Epithelial cell of prostate (primary cell): ENCODE data around the gene RPL36.

Experiments
- DNase-seq: peaks from one replicate; pipeline ENCODE4 v3.0.0-alpha.2; 2011; ENCODE audit warnings: low read depth, low spot score
- H3K27ac ChIP-seq: fragments of 450-650 bp; 2 replicates; pipeline ENCODE4 v1.5.1; 2017; ENCODE audit warnings: mild to moderate bottlenecking

Gene RPL36

DNA sequence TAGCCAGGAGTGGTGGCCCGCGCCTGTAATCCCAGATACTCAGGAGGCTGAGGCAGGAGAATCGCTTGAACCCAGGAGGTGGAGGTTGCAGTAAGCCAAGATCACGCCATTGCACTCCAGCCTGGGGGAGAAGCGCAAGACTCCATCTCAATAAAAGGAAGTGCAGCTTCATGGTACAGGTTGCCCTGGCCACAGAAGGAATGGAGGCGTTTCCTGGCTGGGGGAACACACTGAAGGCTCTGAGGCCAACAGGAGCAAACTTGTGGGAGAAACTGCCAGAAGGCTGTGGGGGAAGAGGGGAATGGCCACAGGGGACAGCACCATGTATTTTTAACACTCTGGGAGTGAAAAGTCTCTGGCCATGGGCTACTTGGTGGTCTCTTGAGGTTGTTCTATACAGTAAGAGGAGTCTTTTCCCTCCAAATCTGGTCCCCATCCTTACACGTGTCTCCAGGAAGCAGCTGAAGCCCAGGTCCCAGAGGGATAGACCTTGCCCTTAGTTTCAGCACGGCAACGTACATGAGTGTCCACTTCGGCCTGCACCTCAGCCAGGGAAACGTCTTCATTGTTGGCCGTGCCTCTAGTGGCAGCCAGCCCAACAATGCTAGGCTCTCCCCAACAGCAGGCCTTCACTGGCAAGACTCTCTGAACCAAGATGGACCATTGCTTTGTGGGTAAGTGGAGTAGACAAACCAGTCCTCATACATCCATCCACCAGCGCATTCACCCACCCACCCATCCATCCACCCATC is 17.2 kb upstream of the RPL36 start:
- no peak for DNase-seq
- no peak overlapping the region for H3K27ac ChIP-seq

DNA sequence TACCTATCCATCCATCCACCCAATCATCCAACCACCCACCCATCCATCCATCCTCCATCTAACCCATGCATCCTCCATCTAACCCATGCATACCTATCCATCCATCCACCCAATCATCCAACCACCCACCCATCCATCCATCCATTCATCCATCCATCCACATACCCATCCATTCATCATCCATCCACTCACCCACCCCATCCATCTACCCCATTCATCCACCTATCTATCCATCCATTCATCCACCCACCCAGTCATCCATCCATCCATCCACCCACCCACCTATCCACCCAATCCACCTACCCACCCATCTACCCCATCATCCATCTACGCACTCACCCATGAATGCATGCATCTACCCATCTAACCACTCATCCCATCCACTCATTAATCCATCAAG is 16.3 kb upstream of the RPL36 start:
- no peak overlapping the region for H3K27ac ChIP-seq
- no peak for DNase-seq

DNA sequence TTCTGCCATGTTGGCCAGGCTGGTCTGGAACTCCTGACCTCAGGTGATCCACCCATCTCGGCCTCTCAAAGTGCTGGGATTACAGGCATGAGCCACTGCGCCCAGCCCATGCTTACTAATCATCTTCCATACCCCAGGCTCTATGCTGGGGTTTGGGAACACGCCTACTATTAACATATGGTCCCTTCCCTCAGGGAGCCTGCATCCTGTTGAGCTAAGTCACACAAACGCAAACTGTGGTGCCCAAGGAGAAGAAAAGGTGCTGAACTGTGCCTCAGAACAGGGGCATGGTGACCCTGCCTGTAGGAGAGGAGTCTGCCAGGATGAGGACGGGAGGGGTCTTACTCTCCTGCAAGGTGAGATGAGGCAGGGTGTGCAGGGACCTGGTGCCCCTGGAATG is 15.4 kb upstream of the RPL36 start:
- no peak for DNase-seq
- no peak overlapping the region for H3K27ac ChIP-seq

DNA sequence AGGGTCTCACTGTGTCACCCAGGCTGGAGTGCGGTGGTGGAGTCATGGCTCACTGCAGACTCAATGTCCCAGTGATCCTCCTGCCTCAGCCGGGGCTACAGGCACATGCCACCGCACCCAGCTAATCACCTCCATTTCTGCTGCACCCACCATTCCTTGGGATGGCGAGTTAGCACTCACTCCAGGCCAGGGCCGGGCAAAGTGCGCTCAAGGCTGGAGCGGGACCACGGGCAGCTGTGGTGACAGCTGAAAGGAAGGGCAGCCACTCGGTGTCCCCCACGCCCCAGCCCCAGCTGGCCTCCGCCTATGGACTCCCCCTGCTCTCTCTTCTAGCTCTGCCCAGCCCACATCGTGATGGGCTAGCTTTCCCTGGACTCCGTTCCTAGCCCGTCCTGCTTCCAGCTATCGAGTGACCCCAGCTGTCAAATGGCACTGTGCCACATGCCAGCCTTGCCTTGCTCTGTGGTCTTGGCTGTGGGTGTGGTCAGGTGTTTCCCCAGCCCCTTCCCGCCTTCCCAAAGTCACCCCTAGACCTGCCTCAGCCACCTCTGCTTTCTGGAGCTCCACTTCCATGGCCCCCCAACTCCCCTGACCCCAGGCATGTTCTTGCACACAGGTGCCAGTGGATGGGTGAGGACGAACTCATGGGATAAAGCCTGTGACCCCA is 13.9 kb upstream of the RPL36 start:
- H3K27ac ChIP-seq = no peak overlapping the region
- no peak for DNase-seq

DNA sequence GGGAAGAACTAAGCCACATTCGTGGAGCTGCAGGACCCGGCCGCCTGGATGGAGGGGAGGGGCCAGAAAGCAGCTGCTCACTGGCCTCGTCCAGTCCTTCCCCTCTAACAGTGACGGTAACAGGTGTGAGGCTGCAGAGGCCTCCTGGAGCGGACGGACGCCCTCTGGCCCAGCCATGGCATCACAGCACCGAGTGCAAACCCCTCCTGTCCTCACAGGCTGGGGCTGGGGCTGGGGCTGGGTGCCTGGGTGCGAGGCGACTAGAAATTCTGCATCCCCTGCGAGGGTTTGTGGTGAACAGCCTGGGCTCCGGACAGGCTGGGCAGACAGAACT is 13.4 kb upstream of the RPL36 start:
- DNase-seq = no peak
- H3K27ac ChIP-seq = no peak overlapping the region

DNA sequence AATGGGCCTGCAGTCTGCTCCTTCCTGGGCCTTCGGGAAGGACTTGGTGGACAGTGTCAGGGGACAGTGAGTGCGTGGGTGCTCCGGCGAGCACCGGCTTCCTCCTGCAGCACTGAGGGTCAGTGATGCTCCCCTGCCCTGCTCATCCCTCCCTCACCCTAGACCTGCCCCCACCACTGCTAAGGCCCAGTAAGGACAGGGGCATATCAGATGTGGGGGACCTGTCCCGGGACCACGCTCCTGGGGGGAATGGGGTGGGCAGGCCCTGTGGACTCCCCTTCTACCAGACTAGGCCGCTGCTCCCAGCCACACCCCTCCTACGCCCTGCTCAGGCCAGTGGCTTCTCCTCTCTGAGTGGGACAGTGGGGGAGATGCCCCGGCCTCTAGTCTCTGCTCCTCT is 13.0 kb upstream of the RPL36 start:
- DNase-seq = no peak
- no peak overlapping the region for H3K27ac ChIP-seq

DNA sequence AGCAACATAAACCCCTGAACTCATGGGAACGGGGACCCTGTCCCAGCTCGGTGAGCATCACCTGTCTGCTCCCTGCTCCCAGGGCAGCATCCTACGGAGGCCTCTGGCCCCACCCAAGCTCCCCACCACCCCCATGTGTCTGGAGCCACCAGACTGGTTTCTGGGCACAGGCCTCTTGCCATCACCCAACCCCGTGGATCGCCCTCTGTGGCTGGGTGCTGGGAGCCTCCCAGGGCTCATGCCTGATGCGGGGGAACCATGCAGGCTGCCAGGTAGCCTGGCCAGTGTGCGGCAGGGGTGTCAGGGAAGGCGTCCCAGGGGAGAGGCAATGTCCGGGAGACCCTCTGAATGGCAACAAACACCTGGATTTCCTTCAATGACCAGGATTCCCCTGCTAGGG is 12.5 kb upstream of the RPL36 start:
- DNase-seq = no peak
- H3K27ac ChIP-seq = no peak overlapping the region

DNA sequence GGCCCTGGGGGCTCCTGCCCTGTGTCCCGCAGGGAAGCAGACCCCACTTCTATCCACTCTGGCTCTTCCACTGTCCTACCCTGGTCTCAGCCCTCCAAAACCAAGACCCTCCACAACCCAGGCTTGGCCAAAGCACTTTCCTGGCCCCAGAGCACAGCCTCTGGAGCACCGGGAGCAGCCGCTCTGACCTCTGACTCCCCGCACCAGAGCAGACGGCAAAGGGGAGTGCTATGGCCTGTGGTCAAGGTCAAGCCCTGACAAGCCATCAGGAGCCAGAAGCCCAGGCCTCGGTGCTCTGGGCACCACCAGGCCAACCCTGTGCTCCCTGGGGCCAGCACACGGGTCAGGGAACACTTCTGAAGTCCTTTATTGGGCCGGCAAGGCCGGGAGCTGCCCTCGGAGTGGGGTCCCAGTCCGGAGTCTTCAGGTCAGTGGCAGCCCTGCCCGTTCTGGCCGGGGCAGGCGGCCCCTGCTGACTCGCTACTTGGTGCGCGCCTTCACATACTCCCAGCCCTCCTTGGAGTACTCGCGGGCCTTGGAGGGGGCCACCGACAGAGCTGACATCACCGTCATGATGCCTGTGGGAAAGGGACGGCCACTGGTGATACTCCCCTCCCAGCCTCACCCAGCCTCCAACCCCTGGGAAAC is 11.9 kb upstream of the RPL36 start:
- H3K27ac ChIP-seq = no peak overlapping the region
- DNase-seq = no peak

DNA sequence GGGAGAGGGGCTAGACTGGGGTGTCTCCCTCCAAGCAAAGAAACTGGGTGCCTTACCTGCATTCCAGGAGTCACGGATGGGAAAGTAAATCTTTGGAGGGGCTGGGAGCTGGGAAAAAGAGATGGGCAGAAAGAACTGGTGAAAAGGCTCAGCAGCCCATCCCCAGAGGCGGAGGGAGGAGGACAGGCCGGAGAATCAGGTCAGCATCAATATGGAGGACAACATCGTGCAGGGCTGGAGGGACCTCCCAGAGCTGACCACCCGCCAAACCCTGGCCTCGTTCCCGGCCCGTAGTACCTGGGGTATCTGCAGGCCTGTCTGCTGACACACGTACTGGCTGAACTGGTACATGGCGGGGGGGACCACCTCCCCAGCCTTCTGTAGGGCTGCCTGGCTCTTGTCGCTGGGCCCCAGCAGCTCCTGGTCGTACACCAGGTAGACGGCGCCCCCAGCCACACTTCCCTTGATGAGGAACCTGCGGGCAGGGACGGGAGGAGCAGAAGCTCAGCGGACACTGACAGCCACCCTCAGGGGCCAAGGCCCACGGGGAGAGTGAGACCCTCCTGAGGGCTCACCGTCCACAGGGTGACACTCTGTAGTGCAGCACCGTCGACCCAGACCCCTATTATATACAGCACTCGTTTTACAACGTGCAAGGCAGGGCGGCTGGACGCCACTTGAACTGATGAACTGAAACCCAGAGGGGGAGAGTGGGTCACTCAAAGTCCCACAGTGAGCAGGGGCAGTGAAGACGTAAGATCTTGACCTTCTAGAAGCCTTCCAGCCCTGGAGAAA is 10.6 kb upstream of the RPL36 start:
- DNase-seq = no peak
- peak overlapping the region; percentile 70 for H3K27ac ChIP-seq

DNA sequence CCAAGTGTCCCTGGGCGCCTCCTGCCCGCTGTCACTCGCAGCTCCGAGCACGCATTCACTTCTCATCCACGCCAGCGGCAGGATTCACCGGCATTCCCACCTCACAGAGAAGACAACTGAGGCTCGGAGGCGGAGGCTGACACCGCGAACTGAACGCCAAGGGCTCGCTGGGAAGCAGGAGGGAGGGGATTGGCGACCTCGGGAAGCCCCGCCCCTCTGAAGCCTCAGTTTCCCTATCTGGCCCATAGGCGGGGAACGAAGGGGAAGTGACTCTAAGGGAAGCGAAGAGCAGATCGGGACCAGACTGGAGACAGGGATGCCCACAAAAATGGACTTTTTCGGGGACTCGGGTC is 10.0 kb upstream of the RPL36 start:
- no peak for DNase-seq
- H3K27ac ChIP-seq = peak overlapping the region; percentile 70

DNA sequence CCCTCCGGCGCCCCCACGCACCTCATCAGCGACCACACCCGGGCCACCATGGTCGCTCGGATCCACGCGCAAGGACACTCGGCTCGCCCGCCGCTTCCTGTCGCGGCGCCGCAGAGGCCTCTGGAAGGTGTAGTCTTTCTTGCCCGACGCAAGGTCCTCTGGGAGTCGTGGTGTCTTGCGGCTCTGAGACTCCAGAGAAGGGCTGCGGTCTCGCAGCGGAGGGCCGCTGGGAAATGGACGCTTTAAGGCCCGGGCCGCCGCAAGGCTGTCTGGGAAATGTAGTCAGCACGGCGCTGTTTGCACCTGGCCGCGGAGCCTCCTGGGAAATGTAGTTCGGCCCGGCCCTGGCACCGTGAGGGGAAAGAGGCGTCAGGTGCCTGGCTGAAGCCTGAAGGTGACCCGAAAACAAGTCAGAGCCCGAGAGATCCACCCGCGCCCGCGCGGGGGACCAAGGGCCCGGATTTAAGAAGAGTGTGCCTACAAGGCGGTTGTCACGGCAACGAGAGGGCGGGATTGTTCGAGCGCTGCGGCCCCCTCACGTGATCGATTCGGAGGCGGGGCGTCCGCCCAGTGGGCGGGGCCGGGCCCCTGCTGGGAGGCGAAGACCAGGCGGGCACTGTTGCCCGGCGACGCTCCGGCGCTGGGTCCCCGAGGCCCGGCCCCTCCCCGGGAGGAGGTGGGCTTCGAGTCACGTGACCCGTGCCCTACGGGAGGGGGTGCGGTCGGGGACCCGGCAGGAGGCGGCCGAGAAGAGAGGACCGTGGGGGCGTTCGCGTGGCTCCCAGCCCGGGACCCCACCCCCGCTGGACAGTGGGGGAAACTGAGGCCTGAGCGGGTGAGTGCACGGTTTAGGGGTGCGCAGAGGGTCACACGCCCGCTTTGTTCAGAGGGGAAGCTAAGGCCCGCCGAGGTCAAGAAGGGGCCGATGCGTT is 9.4 kb upstream of the RPL36 start, which contains the start of the genes HSD11B1L and MICOS13:
TSS of gene HSD11B1L (plus strand) at position 591 of the 932 bp plus-strand sequence. CDS start 3,806 bp downstream, outside the sequence.
TSS of gene MICOS13 (minus strand) at position 80 of the 932 bp plus-strand sequence. CDS start at position 50, 30 bp downstream.
- peak within 1 kb of the TSS; percentile 70 for H3K27ac ChIP-seq
- peak; percentile 94 for DNase-seq

DNA sequence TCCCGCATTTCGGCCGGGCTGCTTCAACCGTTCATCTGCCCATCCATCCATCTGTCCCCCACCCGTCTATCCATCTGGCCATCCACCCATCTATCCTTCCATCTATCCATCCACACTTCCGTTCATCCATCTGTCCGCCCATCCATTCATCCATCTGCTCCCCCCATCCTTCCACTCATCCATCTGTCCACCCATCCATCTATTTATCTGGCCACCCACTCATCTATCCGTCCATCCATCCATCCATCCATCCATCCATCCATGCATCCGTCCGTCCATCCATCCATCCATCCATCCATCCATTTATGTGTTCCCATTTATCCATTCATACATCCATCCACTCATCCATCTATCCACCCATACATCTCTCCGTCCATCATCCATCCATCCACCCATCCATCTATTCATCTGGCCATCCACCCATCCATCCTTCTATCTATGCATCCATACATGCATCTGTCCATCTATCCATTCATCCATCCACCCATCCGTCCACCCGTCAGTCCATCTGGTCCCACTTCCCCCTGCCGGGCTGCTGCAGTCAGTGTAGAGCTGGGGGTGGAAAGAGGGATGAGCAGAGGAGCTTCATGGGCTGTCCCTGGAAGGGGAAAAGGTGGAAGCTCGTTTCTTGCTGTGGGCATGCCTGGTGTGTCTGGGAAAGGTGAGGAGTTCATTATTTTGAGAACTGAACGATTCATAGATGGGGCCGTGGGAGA is 8.5 kb upstream of the RPL36 start:
- no peak overlapping the region for H3K27ac ChIP-seq
- DNase-seq = no peak

DNA sequence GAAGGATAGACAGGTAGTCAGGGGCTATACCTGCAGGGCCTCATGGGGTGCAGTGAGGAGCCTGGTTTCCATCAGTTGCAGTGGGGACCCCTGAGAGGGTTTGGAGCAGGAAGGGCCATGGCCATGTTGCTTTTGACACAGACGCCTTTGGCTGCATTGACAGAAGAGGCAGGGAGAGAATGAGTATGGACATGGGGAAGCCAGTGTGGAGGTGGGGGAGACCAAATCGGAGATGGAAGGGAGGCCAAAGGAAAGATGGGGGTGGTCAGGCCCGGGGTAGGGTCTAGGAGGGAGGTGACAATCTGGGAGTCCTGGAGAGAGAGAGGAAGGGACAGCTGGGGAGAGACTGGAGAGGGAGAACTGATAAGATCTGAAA is 8.0 kb upstream of the RPL36 start:
- no peak overlapping the region for H3K27ac ChIP-seq
- DNase-seq = no peak

DNA sequence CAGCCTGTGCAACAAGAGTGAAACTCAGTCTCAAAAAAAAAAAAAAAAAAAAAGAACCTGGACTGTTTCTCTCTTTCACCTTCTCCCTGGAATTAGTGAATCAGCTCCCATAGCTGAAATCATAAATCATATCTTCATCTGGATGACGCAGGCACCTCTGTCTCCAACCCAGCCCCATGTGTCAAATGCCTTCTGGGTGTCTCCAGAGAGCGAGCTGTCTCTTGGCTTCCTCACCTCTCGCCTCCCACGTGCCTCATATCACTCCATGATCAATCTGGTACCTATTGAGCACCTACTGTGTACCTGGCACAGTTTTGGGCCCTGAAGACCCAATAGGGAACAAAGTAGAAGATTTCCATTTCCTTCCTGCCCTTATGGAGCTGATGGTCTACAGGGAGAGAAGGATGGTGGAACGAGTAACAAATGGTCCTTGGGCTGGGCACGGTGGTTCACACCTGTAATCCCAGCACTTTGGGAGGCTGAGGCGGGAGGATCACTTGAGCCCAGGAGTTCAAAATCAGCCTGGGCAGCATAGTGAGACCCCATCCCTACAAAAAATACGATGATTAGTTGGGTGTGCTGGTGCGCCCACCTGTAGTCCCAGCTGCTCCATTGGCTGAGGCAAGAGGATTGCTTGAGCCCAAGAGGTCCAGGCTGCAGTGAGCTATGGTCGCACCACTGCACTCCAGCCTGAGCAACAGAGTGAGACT is 6.8 kb upstream of the RPL36 start:
- DNase-seq = no peak
- peak overlapping the region; percentile 10 for H3K27ac ChIP-seq

DNA sequence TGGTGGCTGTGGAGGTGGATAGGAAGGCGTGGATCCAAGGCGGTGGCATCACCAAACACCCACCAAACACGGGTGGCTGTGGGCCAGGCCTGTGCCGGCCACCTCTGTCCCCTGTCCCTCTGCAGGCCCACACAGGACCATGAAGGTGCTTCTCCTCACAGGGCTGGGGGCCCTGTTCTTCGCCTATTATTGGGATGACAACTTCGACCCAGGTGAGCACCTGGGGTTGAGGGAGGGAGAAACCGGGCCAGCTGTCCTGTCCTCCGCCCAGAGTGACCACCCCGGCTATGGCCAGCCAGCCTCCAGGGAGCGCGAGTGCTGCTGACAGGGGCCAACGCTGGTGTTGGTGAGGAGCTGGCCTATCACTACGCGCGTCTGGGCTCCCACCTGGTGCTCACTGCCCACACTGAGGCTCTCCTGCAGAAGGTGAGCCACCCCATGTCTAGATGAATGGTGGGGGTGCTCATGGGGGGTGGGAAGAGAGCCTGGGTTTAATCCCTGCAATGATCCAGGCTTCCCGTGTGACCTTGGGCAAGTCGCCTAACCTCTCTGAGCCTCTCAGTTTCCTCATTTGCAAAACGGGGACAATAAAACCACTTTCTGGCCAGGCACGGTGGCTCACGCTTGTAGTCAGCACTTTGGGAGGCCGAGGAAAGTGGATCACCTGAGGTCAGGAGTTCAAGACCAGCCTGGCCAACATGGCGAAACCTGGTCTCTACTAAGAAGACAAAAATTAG is 5.2 kb upstream of the RPL36 start:
- DNase-seq = no peak
- no peak overlapping the region for H3K27ac ChIP-seq

DNA sequence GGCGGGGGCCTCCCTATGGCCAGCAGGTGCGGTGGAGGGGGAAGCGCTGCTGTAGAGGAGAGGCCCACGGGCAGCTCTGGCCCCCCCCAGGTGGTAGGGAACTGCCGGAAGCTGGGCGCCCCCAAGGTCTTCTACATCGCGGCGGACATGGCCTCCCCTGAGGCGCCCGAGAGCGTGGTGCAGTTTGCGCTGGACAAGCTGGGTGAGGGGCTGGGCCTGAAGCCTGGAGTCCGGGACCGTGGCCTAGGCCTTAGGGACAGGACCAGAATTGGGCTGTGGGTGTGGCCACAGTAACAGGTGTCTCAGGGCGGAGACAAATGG is 3.8 kb upstream of the RPL36 start:
- H3K27ac ChIP-seq = no peak overlapping the region
- no peak for DNase-seq

DNA sequence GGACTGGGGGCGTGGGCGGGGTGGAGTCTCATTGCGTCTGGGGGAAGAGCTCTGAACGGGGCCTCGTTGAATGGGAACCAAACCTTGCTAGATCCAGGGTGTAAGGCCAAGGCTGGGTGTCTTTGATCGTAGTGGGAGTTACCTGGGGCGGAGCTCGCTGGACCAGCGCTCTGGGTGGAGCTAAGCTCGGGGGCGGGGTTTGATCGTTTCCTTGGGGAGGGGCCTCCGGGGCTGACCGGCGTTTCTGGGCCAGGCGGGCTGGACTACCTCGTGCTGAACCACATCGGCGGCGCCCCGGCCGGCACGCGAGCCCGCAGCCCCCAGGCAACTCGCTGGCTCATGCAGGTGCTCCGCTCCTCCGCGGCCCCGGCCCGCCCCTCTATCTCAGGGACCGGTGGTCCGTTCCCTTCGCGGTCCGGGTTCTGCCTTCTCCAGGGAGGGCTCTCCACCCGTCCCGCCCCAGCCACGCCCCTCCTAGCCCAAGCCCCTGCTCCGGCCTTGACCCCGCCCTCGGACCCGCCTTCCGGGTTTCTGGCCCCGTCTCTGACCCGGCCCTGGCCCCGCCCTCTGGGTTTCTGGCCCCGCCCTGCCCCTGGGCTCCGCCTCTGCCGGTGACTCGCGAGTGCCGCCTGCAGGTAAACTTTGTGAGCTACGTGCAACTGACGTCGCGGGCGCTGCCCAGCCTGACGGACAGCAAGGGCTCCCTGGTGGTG is 3.3 kb upstream of the RPL36 start:
- peak; percentile 54 for DNase-seq
- H3K27ac ChIP-seq = peak overlapping the region; percentile 42
